ENCODE results near the gene MYOM3. TPM values are rescaled to one million over a fixed set of nuclear protein-coding genes. Genes with fewer than 3 reads are reported as not detected.

The MYOM3 gene
- total RNA-seq, 3 donors from 2014 or later (not counting 1 experiment from before 2014, with no cell fraction given): 0.08 TPM; not detected in 2

GRCh38 chr1:24098102-24098501 lies 13.8 kb downstream of the MYOM3 start:
- Mint-ChIP-seq H3K27me3 (ENCODE audit: low read depth in 2 of 2) (peaks cover 6 to 7% of the 10 kb centered on the region in 2 donors), H3K36me3 (no peaks in the 10 kb centered on the region), H3K9me3 (no peaks in the 10 kb centered on the region), H3K27ac (no peak overlapping the region), H3K4me3 (no peak overlapping the region), H3K4me1 (peaks cover 0 to 4% of the 10 kb centered on the region in 2 donors)
- Histone ChIP-seq H3K27me3 (ENCODE audit: control insufficient read depth, insufficient read depth, low read length) (no peaks in the 10 kb centered on the region), H3K4me3 (ENCODE audit: low read length) (no peak overlapping the region), H3K4me1 (ENCODE audit: control insufficient read depth, insufficient read depth, low read length) (no peaks in the 10 kb centered on the region), H3K27ac (ENCODE audit: low read length) (no peak overlapping the region), H3K36me3 (ENCODE audit: control insufficient read depth, insufficient read depth, low read length) (no peaks in the 10 kb centered on the region), H3K9me3 (ENCODE audit: control insufficient read depth, insufficient read depth, low read length) (no peaks in the 10 kb centered on the region)
- intact Hi-C loops (cut with micrococcal nuclease): no loop called here
- ATAC-seq: no peak
- TF ChIP-seq, protein P1, sequence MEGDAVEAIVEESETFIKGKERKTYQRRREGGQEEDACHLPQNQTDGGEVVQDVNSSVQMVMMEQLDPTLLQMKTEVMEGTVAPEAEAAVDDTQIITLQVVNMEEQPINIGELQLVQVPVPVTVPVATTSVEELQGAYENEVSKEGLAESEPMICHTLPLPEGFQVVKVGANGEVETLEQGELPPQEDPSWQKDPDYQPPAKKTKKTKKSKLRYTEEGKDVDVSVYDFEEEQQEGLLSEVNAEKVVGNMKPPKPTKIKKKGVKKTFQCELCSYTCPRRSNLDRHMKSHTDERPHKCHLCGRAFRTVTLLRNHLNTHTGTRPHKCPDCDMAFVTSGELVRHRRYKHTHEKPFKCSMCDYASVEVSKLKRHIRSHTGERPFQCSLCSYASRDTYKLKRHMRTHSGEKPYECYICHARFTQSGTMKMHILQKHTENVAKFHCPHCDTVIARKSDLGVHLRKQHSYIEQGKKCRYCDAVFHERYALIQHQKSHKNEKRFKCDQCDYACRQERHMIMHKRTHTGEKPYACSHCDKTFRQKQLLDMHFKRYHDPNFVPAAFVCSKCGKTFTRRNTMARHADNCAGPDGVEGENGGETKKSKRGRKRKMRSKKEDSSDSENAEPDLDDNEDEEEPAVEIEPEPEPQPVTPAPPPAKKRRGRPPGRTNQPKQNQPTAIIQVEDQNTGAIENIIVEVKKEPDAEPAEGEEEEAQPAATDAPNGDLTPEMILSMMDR (IDR thresholded peaks at IDR 0.05): no peak
- no peak for DNase-seq
- 84% methylated on average over 5 of the region's 5 CpGs for WGBS (ENCODE audit: insufficient coverage)

DNA sequence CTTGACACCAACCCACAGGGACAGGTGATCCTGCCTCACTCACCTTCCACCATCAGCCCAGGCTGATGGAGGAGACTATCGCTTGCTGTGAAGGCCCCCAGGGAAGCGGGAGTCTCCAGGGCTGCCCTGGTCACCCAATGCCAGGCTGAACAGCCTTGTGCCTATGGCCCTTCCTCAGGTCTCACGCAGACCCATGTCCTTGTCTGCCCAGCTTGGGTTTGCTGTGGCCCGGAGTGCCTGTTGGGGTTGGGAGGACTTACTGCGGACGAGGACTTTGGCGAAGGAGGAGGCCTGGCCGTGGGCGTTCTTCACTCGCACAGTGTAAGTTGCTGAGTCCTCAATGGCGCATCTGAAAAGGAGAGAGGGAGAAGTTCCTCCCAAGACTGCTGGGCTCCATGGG lies 14.3 kb downstream of the MYOM3 start:
- H3K9me3 ChIP-seq (ENCODE audit: control insufficient read depth, insufficient read depth, low read length): no peaks in the 10 kb centered on the region
- no peak for DNase-seq
- Mint-ChIP-seq H3K36me3 (no peaks in the 10 kb centered on the region), H3K4me1 (peaks cover 0 to 4% of the 10 kb centered on the region in 2 donors), H3K9me3 (no peaks in the 10 kb centered on the region), H3K27ac (no peak overlapping the region), H3K27me3 (ENCODE audit: low read depth in 2 of 2) (peaks cover 6 to 7% of the 10 kb centered on the region in 2 donors), H3K4me3 (no peak overlapping the region)
- WGBS (ENCODE audit: insufficient coverage): 93% methylated on average over 11 of the region's 11 CpGs
- H3K4me1 ChIP-seq (ENCODE audit: control insufficient read depth, insufficient read depth, low read length): no peaks in the 10 kb centered on the region
- TF ChIP-seq, protein P1 (IDR thresholded peaks at IDR 0.05): no peak
- ATAC-seq: no peak
- H3K27ac ChIP-seq (ENCODE audit: low read length): no peak overlapping the region
- H3K36me3 ChIP-seq (ENCODE audit: control insufficient read depth, insufficient read depth, low read length): no peaks in the 10 kb centered on the region
- no peaks in the 10 kb centered on the region for H3K27me3 ChIP-seq (ENCODE audit: control insufficient read depth, insufficient read depth, low read length)
- intact Hi-C loops (cut with micrococcal nuclease): no loop called here
- no peak overlapping the region for H3K4me3 ChIP-seq (ENCODE audit: low read length)

- no peaks in the 10 kb centered on the region for H3K4me1 ChIP-seq (ENCODE audit: control insufficient read depth, insufficient read depth, low read length)
- DNase-seq (no peak), ATAC-seq (no peak)
- H3K9me3 ChIP-seq (ENCODE audit: control insufficient read depth, insufficient read depth, low read length): no peaks in the 10 kb centered on the region
- H3K4me1 Mint-ChIP-seq: peaks cover 0 to 4% of the 10 kb centered on the region in 2 donors
- H3K9me3 Mint-ChIP-seq: no peaks in the 10 kb centered on the region
- peaks cover 6 to 7% of the 10 kb centered on the region in 2 donors for H3K27me3 Mint-ChIP-seq (ENCODE audit: low read depth in 2 of 2)
- TF ChIP-seq, protein P1 (IDR thresholded peaks at IDR 0.05): no peak
- 87% methylated on average over 5 of the region's 5 CpGs for WGBS (ENCODE audit: insufficient coverage)
- no peaks in the 10 kb centered on the region for H3K36me3 Mint-ChIP-seq
- H3K36me3 ChIP-seq (ENCODE audit: control insufficient read depth, insufficient read depth, low read length): no peaks in the 10 kb centered on the region
- no peak overlapping the region for H3K27ac ChIP-seq (ENCODE audit: low read length)
- H3K4me3 Mint-ChIP-seq: no peak overlapping the region
- intact Hi-C loops (cut with micrococcal nuclease): no loop called here
- no peak overlapping the region for H3K4me3 ChIP-seq (ENCODE audit: low read length)
- H3K27me3 ChIP-seq (ENCODE audit: control insufficient read depth, insufficient read depth, low read length): no peaks in the 10 kb centered on the region
- no peak overlapping the region for H3K27ac Mint-ChIP-seq
Observed at GRCh38 chr1:24096739-24097103, 15.2 kb downstream of the MYOM3 start.

- H3K27ac Mint-ChIP-seq: no peak overlapping the region
- Histone ChIP-seq H3K27ac (ENCODE audit: low read length) (no peak overlapping the region), H3K4me3 (ENCODE audit: low read length) (no peak overlapping the region), H3K4me1 (ENCODE audit: control insufficient read depth, insufficient read depth, low read length) (no peaks in the 10 kb centered on the region), H3K27me3 (ENCODE audit: control insufficient read depth, insufficient read depth, low read length) (no peaks in the 10 kb centered on the region), H3K9me3 (ENCODE audit: control insufficient read depth, insufficient read depth, low read length) (no peaks in the 10 kb centered on the region), H3K36me3 (ENCODE audit: control insufficient read depth, insufficient read depth, low read length) (no peaks in the 10 kb centered on the region)
- ATAC-seq (no peak), DNase-seq (no peak)
- WGBS (ENCODE audit: insufficient coverage): 88% methylated on average over 8 of the region's 8 CpGs
- intact Hi-C loops (cut with micrococcal nuclease): no loop called here
- no peaks in the 10 kb centered on the region for H3K9me3 Mint-ChIP-seq
- no peak overlapping the region for H3K4me3 Mint-ChIP-seq
- TF ChIP-seq, protein P1 (IDR thresholded peaks at IDR 0.05): no peak
- H3K36me3 Mint-ChIP-seq: no peaks in the 10 kb centered on the region
- peaks cover 0 to 4% of the 10 kb centered on the region in 2 donors for H3K4me1 Mint-ChIP-seq
- H3K27me3 Mint-ChIP-seq (ENCODE audit: low read depth in 2 of 2): peaks cover 6 to 7% of the 10 kb centered on the region in 2 donors
Observed at GRCh38 chr1:24096009-24096738, 15.8 kb downstream of the MYOM3 start.
